Lower leg skin (tissue), 3 donors: ENCODE results near the gene RIPOR2.

Experiments used
- CTCF ChIP-seq, 3 donors: fragments of 450-650 bp; IDR thresholded peaks; one replicate each; pipeline ENCODE4 v1.5.1; 2016; ENCODE audit warnings: antibody characterized with exemption in 3 of 3, mild to moderate bottlenecking in 3 of 3, moderate library complexity in 2 of 3
- POLR2A ChIP-seq, 2 donors: fragments of 450-650 bp; IDR thresholded peaks; one replicate each; pipeline ENCODE4 v1.6.1; 2016 to 2017; ENCODE audit warnings: antibody characterized with exemption in 2 of 2, mild to moderate bottlenecking in 1 of 2, moderate library complexity in 1 of 2

- TF ChIP-seq CTCF (IDR thresholded peaks at IDR 0.05) (no peak), POLR2A (IDR thresholded peaks at IDR 0.05) (no peak)
Measured at GRCh38 chr6:24901698-24902328, 33.9 kb downstream of the RIPOR2 start.
